Measurements from ENCODE around the gene SSH3.

The SSH3 gene

DNA sequence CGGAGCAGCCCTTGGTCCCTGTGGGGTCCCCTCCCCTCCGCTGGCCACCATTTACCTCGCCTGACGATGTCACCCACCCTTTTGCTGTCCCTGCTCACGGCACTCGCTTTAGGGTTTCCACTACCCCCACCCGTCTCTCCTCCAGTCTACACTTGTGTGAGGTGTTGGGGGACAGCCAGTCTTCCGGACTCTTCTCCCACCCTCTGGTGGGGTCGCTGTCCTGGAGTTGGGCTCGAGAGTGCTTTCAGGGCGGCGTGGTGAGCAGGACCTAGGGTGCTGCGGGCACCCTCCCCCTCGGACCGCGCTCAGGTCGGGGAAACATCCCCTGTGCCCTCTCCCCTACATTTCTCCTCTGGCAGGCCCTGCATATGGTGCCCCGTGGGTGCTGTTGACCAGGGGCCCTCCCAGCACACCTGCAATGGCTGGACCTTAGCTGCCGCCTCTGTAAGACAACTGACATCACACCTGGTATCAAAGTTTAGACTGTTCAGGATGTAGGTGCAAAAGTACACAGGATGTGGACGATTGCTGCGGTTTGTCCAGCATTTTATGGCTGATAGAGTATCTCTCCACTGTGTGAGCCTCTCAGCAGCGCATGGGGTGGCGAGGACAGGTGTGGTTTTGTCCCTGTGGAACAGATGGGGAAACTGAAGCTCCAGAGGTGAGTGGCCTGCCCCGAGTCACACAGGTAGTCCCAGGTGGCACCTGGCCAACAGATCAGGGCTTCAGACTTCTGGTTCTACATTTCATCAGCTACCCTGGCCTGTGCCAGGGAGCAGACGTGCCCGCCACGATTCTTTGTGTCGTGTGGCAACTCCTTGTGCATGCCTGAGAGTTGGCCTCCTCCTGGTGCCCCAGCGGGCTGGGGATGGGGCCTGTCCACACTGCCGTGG lies 35.9 kb upstream of the SSH3 start:
- in situ Hi-C loops (cut with HindIII; ENCODE audit: low pct_ligation_motif_present, low pct_unique_long_range_greater_than_20kb, low sequenced_read_pairs): no loop called here

DNA sequence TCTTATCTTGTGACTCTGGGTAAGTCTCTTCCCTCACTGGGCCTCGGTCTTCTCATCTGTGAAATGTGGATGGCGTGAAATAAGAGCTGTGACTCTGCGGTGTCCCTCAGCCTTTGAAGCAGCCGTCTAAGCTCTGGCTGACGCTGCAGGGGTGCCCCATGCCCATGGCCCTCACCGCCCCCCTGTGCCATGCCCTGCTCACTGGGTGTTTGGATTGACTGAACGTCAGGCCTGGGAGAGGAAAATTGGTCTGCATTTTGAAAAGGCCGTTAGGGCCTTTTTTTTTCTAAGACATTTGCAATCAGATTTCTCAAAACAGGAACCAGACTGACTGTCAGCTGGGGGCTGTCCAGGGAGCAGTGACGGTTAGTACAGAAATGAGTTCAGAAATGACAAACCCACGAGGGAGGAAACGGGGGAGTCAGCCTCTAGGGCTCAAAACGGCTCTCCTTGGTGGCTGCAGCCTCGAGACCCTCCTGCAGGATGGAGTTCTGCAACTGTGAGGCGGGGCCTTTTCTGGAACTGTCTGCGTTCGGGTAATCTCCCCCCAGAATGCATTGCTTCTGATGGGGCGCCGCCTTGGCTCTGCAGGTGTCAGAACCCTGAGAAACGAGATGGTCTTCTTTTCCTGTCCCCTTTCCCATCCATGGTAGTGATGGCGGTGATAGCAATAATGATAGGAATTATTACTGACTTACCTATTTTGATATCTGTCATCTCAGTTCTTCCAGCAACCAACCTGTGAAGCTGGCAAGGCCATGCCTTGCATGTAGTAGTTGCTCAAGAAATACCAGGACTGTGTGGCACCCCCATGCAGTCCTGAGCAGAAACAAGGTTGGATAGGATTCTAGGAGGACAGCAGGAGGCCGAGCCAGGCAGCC lies 35.0 kb upstream of the SSH3 start:
- in situ Hi-C loops (cut with HindIII; ENCODE audit: low pct_ligation_motif_present, low pct_unique_long_range_greater_than_20kb, low sequenced_read_pairs): no loop called here
- no peak for DNase-seq

More for the DNA sequence above, 35.9 kb upstream of the SSH3 start:
- DNase-seq: no peak

GRCh38 chr11:67268962-67269268 lies 34.4 kb upstream of the SSH3 start:
- no peak for DNase-seq
- in situ Hi-C loops (cut with HindIII; ENCODE audit: low pct_ligation_motif_present, low pct_unique_long_range_greater_than_20kb, low sequenced_read_pairs): no loop called here

GRCh38 chr11:67269401-67270255 lies 33.7 kb upstream of the SSH3 start:
- in situ Hi-C loops (cut with HindIII; ENCODE audit: low pct_ligation_motif_present, low pct_unique_long_range_greater_than_20kb, low sequenced_read_pairs): no loop called here
- no peak for DNase-seq

DNA sequence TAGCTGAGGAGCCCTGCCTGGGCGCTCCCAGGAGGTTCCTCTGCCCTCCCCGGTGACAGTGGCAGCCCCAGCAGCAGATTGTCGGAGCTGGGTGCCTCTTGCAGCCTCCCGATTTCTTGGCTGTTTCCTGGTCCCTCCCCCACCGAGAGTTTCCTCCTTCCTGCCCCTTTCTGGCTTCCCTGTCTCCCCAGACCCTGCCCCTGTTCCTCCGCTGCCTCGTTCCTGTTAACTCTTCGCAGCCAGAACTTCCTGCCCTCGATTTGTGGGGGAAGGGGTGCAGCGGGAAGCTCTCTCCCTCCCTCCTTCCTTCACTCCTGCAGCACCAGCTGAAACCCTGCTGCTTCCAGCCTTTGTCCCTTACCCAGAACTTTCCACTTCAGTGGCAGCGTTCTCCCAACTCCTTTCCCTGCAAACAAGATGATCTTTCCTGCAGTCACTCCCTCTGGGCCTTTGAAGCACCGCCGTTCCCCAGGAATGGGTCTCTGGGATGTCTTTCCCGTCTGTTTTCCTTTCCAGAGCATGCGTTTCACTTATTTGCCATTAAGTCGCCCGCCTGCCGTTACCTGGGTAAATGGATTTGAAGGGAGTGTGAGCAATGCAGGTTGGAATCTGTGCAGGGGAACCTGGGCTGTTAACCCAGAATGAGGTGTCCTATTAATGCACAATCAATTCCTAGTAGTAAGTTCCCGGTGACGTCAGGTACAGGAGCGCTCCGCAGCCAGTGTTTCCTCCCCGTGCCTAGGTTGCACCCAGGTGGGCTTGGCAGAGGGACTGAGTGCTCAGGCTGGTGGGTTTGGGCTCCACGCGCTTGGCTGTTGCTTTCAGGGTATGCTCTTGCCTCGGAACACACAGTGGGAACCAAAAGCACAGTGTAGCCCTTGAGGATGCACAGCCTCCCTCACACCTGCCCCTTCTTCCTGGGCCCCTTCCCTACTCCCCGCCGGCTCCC lies 32.8 kb upstream of the SSH3 start:
- no peak for DNase-seq
- in situ Hi-C loops (cut with HindIII; ENCODE audit: low pct_ligation_motif_present, low pct_unique_long_range_greater_than_20kb, low sequenced_read_pairs): no loop called here

DNA sequence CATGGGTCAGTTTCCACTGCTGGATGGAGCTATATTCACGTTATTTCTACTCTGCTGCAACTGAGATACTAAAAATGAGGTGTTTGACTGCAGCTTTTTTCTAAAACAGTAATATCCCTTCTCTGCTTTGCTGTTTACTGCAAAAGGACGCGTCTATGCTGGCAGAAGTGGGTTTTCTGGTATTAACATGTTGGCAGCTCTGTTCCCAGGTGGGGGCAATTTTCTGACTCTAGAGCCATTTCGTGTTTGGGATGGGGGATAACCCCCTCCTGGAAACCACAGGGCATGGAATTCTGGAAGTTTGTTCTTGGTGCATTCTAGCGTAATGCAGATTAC lies 32.2 kb upstream of the SSH3 start:
- no peak for DNase-seq
- in situ Hi-C loops (cut with HindIII; ENCODE audit: low pct_ligation_motif_present, low pct_unique_long_range_greater_than_20kb, low sequenced_read_pairs): no loop called here

GRCh38 chr11:67271541-67272284 lies 31.6 kb upstream of the SSH3 start:
- DNase-seq: no peak
- in situ Hi-C loops (cut with HindIII; ENCODE audit: low pct_ligation_motif_present, low pct_unique_long_range_greater_than_20kb, low sequenced_read_pairs): no loop called here

DNA sequence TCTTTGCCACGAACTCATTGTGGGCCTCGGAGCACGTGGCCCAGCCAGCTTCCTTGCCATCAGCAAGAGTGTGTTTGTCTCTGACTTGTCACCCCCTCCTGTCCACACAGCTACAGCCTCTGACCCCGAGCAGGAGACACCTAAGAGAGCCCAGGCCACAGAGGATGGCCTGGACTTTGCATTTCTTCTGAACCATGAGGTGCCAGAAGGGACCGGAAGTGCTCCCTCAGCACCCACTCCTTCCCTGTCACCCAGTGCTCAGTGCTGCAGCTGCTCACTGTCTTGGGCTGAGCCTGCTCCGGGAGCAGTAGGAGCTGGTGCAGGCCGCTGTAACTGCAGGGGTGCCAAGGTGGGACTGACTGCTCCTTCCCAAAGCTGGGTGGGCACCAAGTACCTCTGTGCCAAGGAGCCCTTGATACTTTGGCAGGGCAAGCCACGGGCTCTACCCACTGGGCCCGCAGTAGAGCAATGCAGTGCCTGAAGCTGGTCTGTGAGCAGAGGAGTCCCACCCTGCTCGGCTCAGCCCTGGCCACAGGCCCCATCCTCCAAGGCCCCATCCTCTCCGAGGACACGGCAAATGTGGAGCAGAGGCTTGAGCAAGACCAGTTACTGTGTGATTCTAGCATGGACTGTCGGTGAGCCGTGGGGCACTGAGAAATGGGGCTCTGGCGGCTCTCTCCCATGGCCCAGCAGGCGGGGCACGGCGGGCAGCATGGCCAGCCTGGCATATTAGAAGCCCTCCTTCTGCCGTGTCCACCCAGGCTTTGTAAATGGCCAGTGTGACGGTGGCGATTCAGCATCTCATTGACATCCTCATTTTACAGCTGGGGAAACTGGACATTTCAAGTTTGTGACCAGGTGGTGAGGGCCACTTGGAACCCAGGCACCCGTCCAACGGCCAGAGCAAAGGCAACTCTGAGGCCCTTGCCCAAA lies 30.7 kb upstream of the SSH3 start:
- DNase-seq: no peak
- in situ Hi-C loops (cut with HindIII; ENCODE audit: low pct_ligation_motif_present, low pct_unique_long_range_greater_than_20kb, low sequenced_read_pairs): no loop called here

GRCh38 chr11:67273260-67273990 lies 29.9 kb upstream of the SSH3 start:
- in situ Hi-C loops (cut with HindIII; ENCODE audit: low pct_ligation_motif_present, low pct_unique_long_range_greater_than_20kb, low sequenced_read_pairs): no loop called here
- no peak for DNase-seq

GRCh38 chr11:67274768-67275605 lies 28.3 kb upstream of the SSH3 start:
- in situ Hi-C loops (cut with HindIII; ENCODE audit: low pct_ligation_motif_present, low pct_unique_long_range_greater_than_20kb, low sequenced_read_pairs): no loop called here
- DNase-seq: no peak

GRCh38 chr11:67275606-67276409 lies 27.5 kb upstream of the SSH3 start:
- DNase-seq: no peak

DNA sequence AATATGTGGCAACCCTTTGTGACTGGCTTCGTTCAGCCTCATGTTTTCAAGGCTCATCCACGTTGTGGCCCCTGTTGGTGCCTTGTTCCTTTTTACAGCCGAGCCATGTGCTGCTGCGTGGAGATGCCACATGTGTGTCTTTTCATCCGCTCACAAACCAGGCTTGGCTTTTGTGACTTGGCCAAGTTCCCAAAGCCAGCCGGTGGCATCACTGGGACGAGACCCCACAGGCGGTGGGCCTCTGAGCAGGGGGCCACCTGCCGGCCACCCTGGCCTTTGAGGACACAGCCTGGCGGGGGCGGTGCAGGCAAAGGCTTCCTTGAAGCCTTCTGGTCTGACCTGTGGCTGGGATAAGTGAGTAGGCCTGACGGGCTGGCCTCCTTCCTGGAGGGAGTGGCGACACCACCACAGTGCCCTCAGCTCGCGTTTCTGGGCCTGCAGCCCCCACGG lies 26.5 kb upstream of the SSH3 start:
- no peak for DNase-seq
- in situ Hi-C loops (cut with HindIII; ENCODE audit: low pct_ligation_motif_present, low pct_unique_long_range_greater_than_20kb, low sequenced_read_pairs): no loop called here

More at GRCh38 chr11:67275606-67276409, 27.5 kb upstream of the SSH3 start:
- in situ Hi-C loops (cut with HindIII; ENCODE audit: low pct_ligation_motif_present, low pct_unique_long_range_greater_than_20kb, low sequenced_read_pairs): no loop called here

GRCh38 chr11:67277231-67277961 lies 25.9 kb upstream of the SSH3 start:
- DNase-seq: no peak
- in situ Hi-C loops (cut with HindIII; ENCODE audit: low pct_ligation_motif_present, low pct_unique_long_range_greater_than_20kb, low sequenced_read_pairs): no loop called here
